Tibial nerve (tissue), 3 donors: ENCODE measurements around the gene TGFB1.

Experiments
- EP300 ChIP-seq, 2 donors: sonication (generic); formaldehyde crosslinking; IDR thresholded peaks; one replicate each; pipeline ENCODE4 v1.6.1; 2017; ENCODE audit warnings: antibody characterized with exemption in 2 of 2, mild to moderate bottlenecking in 1 of 2
- POLR2A ChIP-seq, 2 donors: fragments of 450-650 bp; IDR thresholded peaks; one replicate each; pipeline ENCODE4 v1.6.1; 2017; ENCODE audit warnings: antibody characterized with exemption in 2 of 2, mild to moderate bottlenecking in 2 of 2, moderate library complexity in 2 of 2

DNA sequence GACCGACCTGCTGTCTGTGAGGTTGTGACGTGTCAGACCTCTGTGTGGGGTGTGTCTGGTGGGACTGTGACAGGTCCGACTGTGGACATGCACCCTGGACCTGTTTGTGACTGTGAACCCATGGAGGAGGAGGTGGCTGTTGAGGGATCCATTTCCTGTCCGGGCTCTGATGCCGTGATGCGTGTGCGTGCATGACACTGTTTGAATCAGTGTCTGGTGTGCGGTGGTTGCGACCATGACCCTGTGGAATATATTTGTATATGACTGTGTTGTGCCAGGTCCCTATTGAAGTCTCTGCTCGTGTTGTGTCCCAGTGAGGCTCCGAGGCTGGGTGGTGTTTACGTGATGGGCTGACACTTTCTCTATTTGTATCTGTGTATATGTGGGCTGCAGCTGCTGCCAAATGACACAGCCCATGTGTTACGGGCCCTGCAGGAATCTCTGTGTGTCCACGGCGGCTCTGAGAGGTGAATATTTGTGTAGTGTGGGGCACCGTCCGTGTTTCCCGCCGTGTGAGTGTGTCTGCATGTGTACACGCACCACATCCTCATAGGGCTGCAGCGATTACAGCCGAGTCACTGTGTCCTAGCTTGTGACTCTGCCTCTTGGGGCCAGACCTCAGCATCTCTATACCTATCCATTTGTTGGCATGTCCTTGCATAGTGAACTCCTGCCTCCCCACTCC lies 25.4 kb downstream of the TGFB1 start:
- TF ChIP-seq POLR2A (IDR thresholded peaks at IDR 0.05) (no peak), EP300 (IDR thresholded peaks at IDR 0.05) (no peak)
